GM23248 (cell line): ENCODE data around the gene ALG9. TPM values are rescaled to one million over a fixed set of nuclear protein-coding genes. Genes with fewer than 3 reads are reported as not detected.

Experiments
- DNase-seq: peaks from one replicate; pipeline ENCODE4 v3.0.0-alpha.2; 2015
- H2AFZ ChIP-seq: fragments of 200-600 bp; sonication (generic); 2 replicates; pipeline ENCODE4 v1.6.1; 2016; ENCODE audit warnings: antibody characterized with exemption
- H3F3A ChIP-seq: fragments of 200-600 bp; sonication (generic); 2 replicates; pipeline ENCODE4 v1.6.1; 2016; ENCODE audit warnings: mild to moderate bottlenecking, antibody characterized with exemption, mixed run types; ENCODE audit not compliant: insufficient read depth
- H3K27ac ChIP-seq: fragments of 200-600 bp; sonication (generic); 2 replicates; pipeline ENCODE4 v1.5.1; 2016; ENCODE audit warnings: mild to moderate bottlenecking
- H3K27me3 ChIP-seq: fragments of 200-600 bp; sonication (generic); replicated peaks from 2 replicates; pipeline ENCODE4 v1.6.1; 2016; ENCODE audit warnings: mild to moderate bottlenecking; ENCODE audit not compliant: insufficient read depth
- H3K36me3 ChIP-seq: fragments of 200-600 bp; sonication (generic); 2 replicates; pipeline ENCODE4 v1.6.1; 2016; ENCODE audit warnings: low read depth, mild to moderate bottlenecking
- H3K4me1 ChIP-seq: fragments of 200-600 bp; sonication (generic); 2 replicates; pipeline ENCODE4 v1.6.1; 2016; ENCODE audit warnings: mild to moderate bottlenecking; ENCODE audit not compliant: insufficient read depth
- H3K4me2 ChIP-seq: fragments of 200-600 bp; sonication (generic); one replicate; pipeline ENCODE4 v1.6.1; 2016; ENCODE audit warnings: mild to moderate bottlenecking; ENCODE audit not compliant: unreplicated experiment
- H3K4me3 ChIP-seq: fragments of 200-600 bp; sonication (generic); 2 replicates; pipeline ENCODE4 v1.5.1; 2016; ENCODE audit warnings: mild to moderate bottlenecking
- H3K79me2 ChIP-seq: fragments of 200-600 bp; sonication (generic); 2 replicates; pipeline ENCODE4 v1.6.1; 2016; ENCODE audit warnings: mild to moderate bottlenecking; ENCODE audit not compliant: insufficient read depth
- H3K9ac ChIP-seq: fragments of 200-600 bp; sonication (generic); 2 replicates; pipeline ENCODE4 v1.6.1; 2016; ENCODE audit warnings: mild to moderate bottlenecking
- H3K9me2 ChIP-seq: fragments of 200-600 bp; sonication (generic); 2 replicates; pipeline ENCODE4 v1.6.1; 2016; ENCODE audit warnings: mixed run types, mild to moderate bottlenecking, moderate library complexity; ENCODE audit not compliant: insufficient read depth
- H3K9me3 ChIP-seq: fragments of 200-600 bp; sonication (generic); one replicate; pipeline ENCODE4 v1.6.1; 2017; ENCODE audit warnings: low read depth
- H4K20me1 ChIP-seq: fragments of 200-600 bp; sonication (generic); 2 replicates; pipeline ENCODE4 v1.6.0; 2016; ENCODE audit not compliant: insufficient read depth
- EZH2 ChIP-seq: fragments of 200-600 bp; sonication (generic); IDR thresholded peaks from 2 replicates; pipeline ENCODE4 v1.6.1; 2018; ENCODE audit warnings: antibody characterized with exemption, mild to moderate bottlenecking; ENCODE audit not compliant: insufficient read depth, poor library complexity, severe bottlenecking
- EZH2phosphoT487 ChIP-seq: fragments of 200-600 bp; sonication (generic); IDR thresholded peaks from 2 replicates; pipeline ENCODE4 v1.6.1; 2018; ENCODE audit warnings: antibody characterized with exemption, moderate library complexity, mild to moderate bottlenecking, low read depth; ENCODE audit not compliant: insufficient read depth
- WGBS, 2 experiments: methylation state at CpG; one replicate each; pipeline ENCODE4 v1.1.6; 2015 to 2017; ENCODE audit warnings: low lambda C conversion rate in 2 of 2, low coverage in 1 of 2; ENCODE audit errors: missing lambda C conversion rate in 2 of 2; 5-methylcytosine and 5-hydroxymethylcytosine counted together
- in situ Hi-C: fragments of 300-500 bp; cut with MboI; formaldehyde crosslinking; loops from 2 replicates; pipeline ENCODE4 v1.15.0; 2020
- polyA plus RNA-seq: library from polyadenylated mRNA; unstranded; fragments of >200 nt; fragmentation: Nextera tagmentation; extraction: Ambion mirVana; gene quantifications from 2 replicates; pipeline ENCODE4 v1.2.1, GENCODE V29; 2016
- small RNA-seq: library from RNA; depleted of rRNA; stranded (forward); fragments of <200 nt; gene quantifications from one replicate; pipeline ENCODE3, GENCODE V24; 2014; ENCODE audit warnings: low read depth, low replicate concordance
- total RNA-seq: library from RNA; depleted of rRNA; stranded (reverse); fragments of >200 nt; shearing (Covaris generic); gene quantifications from 2 replicates; pipeline ENCODE4 v1.2.3, GENCODE V29; 2014; rRNA removed

The ALG9 gene
- total and polyA plus RNA-seq, 2 experiments from 2014 or later, result 24.5 to 36.3 TPM

- Histone ChIP-seq H3K4me1 (peaks cover 39% of the 10 kb centered on the region), H3F3A (peaks cover 33% of the 10 kb centered on the region), H3K4me3 (no peak overlapping the region), H3K27ac (no peak overlapping the region), H4K20me1 (no peaks in the 10 kb centered on the region), H3K4me2 (no peak overlapping the region), H3K27me3 (no peaks in the 10 kb centered on the region), H3K9me3 (no peaks in the 10 kb centered on the region), H3K9ac (no peak overlapping the region), H3K79me2 (peaks cover 12% of the 10 kb centered on the region), H3K36me3 (peaks cover 32% of the 10 kb centered on the region), H3K9me2 (no peaks in the 10 kb centered on the region), H2AFZ (no peak overlapping the region)
- in situ Hi-C loops, result no loop called here
- no peak for DNase-seq
- 100% methylated on average over 2 of the region's 2 CpGs for WGBS, 2 experiments
- TF ChIP-seq EZH2 (no peak), EZH2phosphoT487 (no peak)
Observed at GRCh38 chr11:111739299-111739698, 132.1 kb downstream of the ALG9 start.

GRCh38 chr11:111737444-111738210 is 133.8 kb downstream of the ALG9 start:
- TF ChIP-seq EZH2 (no peak), EZH2phosphoT487 (no peak)
- Histone ChIP-seq H3K4me2 (peak overlapping the region; percentile 41), H4K20me1 (no peaks in the 10 kb centered on the region), H3K27me3 (no peaks in the 10 kb centered on the region), H3K27ac (peak overlapping the region; percentile 99), H3K36me3 (peaks cover 22% of the 10 kb centered on the region), H3K9me2 (no peaks in the 10 kb centered on the region), H3K9me3 (no peaks in the 10 kb centered on the region), H3K79me2 (no peaks in the 10 kb centered on the region), H3K9ac (peak overlapping the region; percentile 93), H3K4me1 (peaks cover 54% of the 10 kb centered on the region), H2AFZ (peak overlapping the region; percentile 47; the same call in 1 of the 2 replicates), H3F3A (peaks cover 46% of the 10 kb centered on the region), H3K4me3 (no peak overlapping the region)
- in situ Hi-C loops, result no loop called here
- WGBS, 2 experiments, result 43% methylated on average over 14 of the region's 14 CpGs
- DNase-seq, result peak; percentile 58

GRCh38 chr11:111736621-111737443 is 134.5 kb downstream of the ALG9 start:
- Histone ChIP-seq H3K9ac (peak overlapping the region; percentile 93), H2AFZ (peak overlapping the region; percentile 70), H3K27ac (peak overlapping the region; percentile 99), H3F3A (peaks cover 54% of the 10 kb centered on the region), H3K27me3 (no peaks in the 10 kb centered on the region), H3K9me3 (no peaks in the 10 kb centered on the region), H3K4me3 (peak overlapping the region; percentile 30; the same call in 1 of the 2 replicates), H3K79me2 (no peaks in the 10 kb centered on the region), H3K4me1 (peaks cover 57% of the 10 kb centered on the region), H3K36me3 (peaks cover 18% of the 10 kb centered on the region), H4K20me1 (no peaks in the 10 kb centered on the region), H3K9me2 (no peaks in the 10 kb centered on the region), H3K4me2 (peak overlapping the region; percentile 66)
- TF ChIP-seq EZH2phosphoT487 (no peak), EZH2 (no peak)
- 41 to 42% methylated on average over 15 of the region's 15 CpGs for WGBS, 2 experiments
- peak; percentile 50 for DNase-seq
- in situ Hi-C loops, result no loop called here

Small RNA genes within 50 kb of the gene (small RNA-seq; reads per million reads assigned to genes)
- gene GNG5P3, result not detected
- gene RPL37AP8, result not detected

Other genes with a start within 250 kb of the ALG9 start
- 24.8 and 25.1 TPM in 2 replicates for gene PPP2R1B, start 105.2 kb downstream of the ALG9 start, total RNA-seq
- gene PPP2R1B, start 105.2 kb downstream of the ALG9 start, polyA plus RNA-seq, result 22.1 and 26.2 TPM in 2 replicates
- gene FDXACB1, start 7.6 kb upstream of the ALG9 start, total RNA-seq, result 1.4 and 2.2 TPM in 2 replicates
- gene FDXACB1, start 7.6 kb upstream of the ALG9 start, polyA plus RNA-seq, result 2.1 TPM in 2 replicates
- gene CFAP68, start 8.0 kb upstream of the ALG9 start, total RNA-seq, result 7.6 and 9.9 TPM in 2 replicates
- 20.2 and 23.8 TPM in 2 replicates for gene CFAP68, start 8.0 kb upstream of the ALG9 start, polyA plus RNA-seq
- 91.0 and 104 TPM in 2 replicates for gene CRYAB, start 40.2 kb upstream of the ALG9 start, total RNA-seq
- 454 and 455 TPM in 2 replicates for gene CRYAB, start 40.2 kb upstream of the ALG9 start, polyA plus RNA-seq
- gene HSPB2, start 41.2 kb upstream of the ALG9 start, total RNA-seq, result 0.38 and 1.2 TPM in 2 replicates
- 7.5 and 8.4 TPM in 2 replicates for gene HSPB2, start 41.2 kb upstream of the ALG9 start, polyA plus RNA-seq
- gene C11orf52, start 47.3 kb upstream of the ALG9 start, total RNA-seq, result 2.1 and 3.5 TPM in 2 replicates
- 0.78 and 1.2 TPM in 2 replicates for gene C11orf52, start 47.3 kb upstream of the ALG9 start, polyA plus RNA-seq
- gene DIXDC1, start 65.8 kb upstream of the ALG9 start, total RNA-seq, result 22.7 and 22.9 TPM in 2 replicates
- gene DIXDC1, start 65.8 kb upstream of the ALG9 start, polyA plus RNA-seq, result 10.4 and 10.8 TPM in 2 replicates
- 32.3 and 35.7 TPM in 2 replicates for gene DLAT, start 153.8 kb upstream of the ALG9 start, total RNA-seq
- gene DLAT, start 153.8 kb upstream of the ALG9 start, polyA plus RNA-seq, result 33.4 and 36.0 TPM in 2 replicates
- 0.86 and 1.0 TPM in 2 replicates for gene PIH1D2, start 202.4 kb upstream of the ALG9 start, total RNA-seq
- gene PIH1D2, start 202.4 kb upstream of the ALG9 start, polyA plus RNA-seq, result 2.2 and 2.3 TPM in 2 replicates
- gene NKAPD1, start 202.7 kb upstream of the ALG9 start, total RNA-seq, result 20.6 and 39.4 TPM in 2 replicates
- 26.1 and 28.1 TPM in 2 replicates for gene NKAPD1, start 202.7 kb upstream of the ALG9 start, polyA plus RNA-seq
- gene TIMM8B, start 215.2 kb upstream of the ALG9 start, total RNA-seq, result 27.1 and 33.8 TPM in 2 replicates
- 103 and 106 TPM in 2 replicates for gene TIMM8B, start 215.2 kb upstream of the ALG9 start, polyA plus RNA-seq
- gene SDHD, start 215.3 kb upstream of the ALG9 start, total RNA-seq, result 108 and 141 TPM in 2 replicates
- 185 and 186 TPM in 2 replicates for gene SDHD, start 215.3 kb upstream of the ALG9 start, polyA plus RNA-seq